H1 (cell line): ENCODE measurements around the gene CCDC51. TPM values are rescaled to one million over a fixed set of nuclear protein-coding genes. Genes with fewer than 3 reads are reported as not detected.

Experiments used
- CTCF ChIA-PET: fragments of 300-600 bp; sonication (Branson Sonifier 250); formaldehyde crosslinking; loops from one replicate; lab custom pipeline; 2021; ENCODE audit not compliant: partially characterized antibody; lab: Charles Lee
- POLR2A ChIA-PET: fragments of 300-600 bp; sonication (Branson Sonifier 250); formaldehyde crosslinking; loops from one replicate; lab custom pipeline; 2021; ENCODE audit warnings: inconsistent platforms; ENCODE audit not compliant: partially characterized antibody; lab: Charles Lee
- DNase-seq, 2 experiments: peaks; one replicate each; pipeline versions ENCODE4 v3.0.0 to v3.0.0-alpha.2; 2010 to 2022; ENCODE audit warnings: low spot score in 2 of 2, low read depth in 1 of 2, mixed read lengths in 1 of 2
- FAIRE-seq: peaks from 2 replicates; lab custom pipeline; 2011; peaks lifted over from hg19 to GRCh38; lab: Jason Lieb, UNC
- H2AFZ ChIP-seq: 2 replicates; pipeline ENCODE4 v1.8.1; 2012; ENCODE audit warnings: low read length, inconsistent platforms
- H2AK5ac ChIP-seq: 2 replicates; pipeline ENCODE4 v1.6.1; 2013; ENCODE audit warnings: low read depth, low read length
- H2BK120ac ChIP-seq: replicated peaks from 2 replicates; pipeline ENCODE3; 2013; ENCODE audit warnings: low read depth, low read length, inconsistent platforms
- H2BK12ac ChIP-seq: 2 replicates; pipeline ENCODE4 v1.6.1; 2013; ENCODE audit warnings: low read depth, low read length
- H2BK15ac ChIP-seq: 2 replicates; pipeline ENCODE4 v1.6.1; 2013; ENCODE audit warnings: low read length
- H2BK20ac ChIP-seq: 2 replicates; pipeline ENCODE4 v1.6.1; 2013; ENCODE audit warnings: low read length
- H2BK5ac ChIP-seq: 2 replicates; pipeline ENCODE4 v1.6.1; 2013; ENCODE audit warnings: low read depth, low read length
- H3K14ac ChIP-seq: 2 replicates; pipeline ENCODE4 v1.6.1; 2013; ENCODE audit warnings: inconsistent platforms; ENCODE audit not compliant: insufficient read length
- H3K18ac ChIP-seq: 2 replicates; pipeline ENCODE4 v1.6.1; 2013; ENCODE audit warnings: low read length; ENCODE audit errors: extremely low read depth
- H3K23ac ChIP-seq: 2 replicates; pipeline ENCODE4 v1.6.1; 2013; ENCODE audit warnings: inconsistent platforms; ENCODE audit not compliant: insufficient read length
- H3K23me2 ChIP-seq: 2 replicates; pipeline ENCODE4 v1.6.1; 2013; ENCODE audit warnings: low read depth, low read length
- H3K27ac ChIP-seq: 2 replicates; pipeline ENCODE4 v1.6.1; 2011; ENCODE audit warnings: low read depth, low read length, inconsistent platforms
- H3K27me3 ChIP-seq, 4 experiments: replicated peaks in 1 of 4; 1 replicate in 1 of 4; 2 replicates in 3 of 4; pipeline versions ENCODE4 v1.6.1 to v1.8.1; 2011 to 2013; ENCODE audit warnings: low read length in 3 of 4, mild to moderate bottlenecking in 3 of 4, inconsistent platforms in 2 of 4, mixed read lengths in 2 of 4, moderate library complexity in 1 of 4; ENCODE audit not compliant: control insufficient read depth in 3 of 4, insufficient read depth in 3 of 4; ENCODE audit errors: extremely low read depth in 1 of 4
- H3K36me3 ChIP-seq, 4 experiments: 2 replicates each; pipeline versions ENCODE4 v1.6.1 to v1.8.1; 2011 to 2013; ENCODE audit warnings: mild to moderate bottlenecking in 4 of 4, low read length in 3 of 4, moderate library complexity in 2 of 4, control low read depth in 1 of 4, inconsistent platforms in 1 of 4; ENCODE audit not compliant: insufficient read depth in 4 of 4, control insufficient read depth in 2 of 4
- H3K4ac ChIP-seq: replicated peaks from 2 replicates; pipeline ENCODE3; 2013; ENCODE audit warnings: low read length, low read depth, mixed read lengths, inconsistent platforms; ENCODE audit not compliant: insufficient read length
- H3K4me1 ChIP-seq, 4 experiments: replicated peaks in 1 of 4; 1 replicate in 1 of 4; 2 replicates in 3 of 4; pipeline versions ENCODE4 v1.6.1 to v1.8.1; 2011 to 2013; ENCODE audit warnings: low read length in 3 of 4, inconsistent platforms in 2 of 4, mixed read lengths in 1 of 4; ENCODE audit not compliant: insufficient read depth in 4 of 4, control insufficient read depth in 3 of 4
- H3K4me2 ChIP-seq, 2 experiments: 2 replicates each; pipeline versions ENCODE4 v1.6.1 to v1.8.1; 2011 to 2013; ENCODE audit warnings: low read depth in 2 of 2, low read length in 2 of 2, control low read depth in 1 of 2, inconsistent platforms in 1 of 2, mild to moderate bottlenecking in 1 of 2; ENCODE audit not compliant: insufficient read depth in 1 of 2
- H3K4me3 ChIP-seq, 4 experiments: fragments of 200-600, 300-600 bp in 1 of 4; sonication (generic), shearing (Covaris generic), sonication (Bioruptor Twin) in 1 of 4; 2 replicates each; pipeline versions ENCODE4 v1.5.1 to v1.8.1; 2011 to 2016; ENCODE audit warnings: low read length in 4 of 4, low read depth in 3 of 4, control low read depth in 2 of 4, inconsistent platforms in 2 of 4, mild to moderate bottlenecking in 2 of 4, mixed read lengths in 1 of 4, moderate library complexity in 1 of 4; ENCODE audit not compliant: insufficient read depth in 2 of 4; ENCODE audit errors: extremely low read depth in 1 of 4
- H3K56ac ChIP-seq: replicated peaks from 2 replicates; pipeline ENCODE3; 2013; ENCODE audit warnings: low read depth, mild to moderate bottlenecking, mixed read lengths, low read length, inconsistent platforms; ENCODE audit not compliant: insufficient read length
- H3K79me1 ChIP-seq: 2 replicates; pipeline ENCODE4 v1.6.1; 2013; ENCODE audit warnings: low read depth, low read length, control low read depth
- H3K79me2 ChIP-seq, 2 experiments: 2 replicates each; pipeline versions ENCODE4 v1.6.1 to v1.8.1; 2012 to 2013; ENCODE audit warnings: low read length in 2 of 2, mild to moderate bottlenecking in 2 of 2, inconsistent platforms in 1 of 2; ENCODE audit not compliant: insufficient read depth in 2 of 2, control insufficient read depth in 1 of 2
- H3K9ac ChIP-seq, 4 experiments: replicated peaks in 1 of 4; 1 replicate in 1 of 4; 2 replicates in 3 of 4; pipeline versions ENCODE4 v1.6.1 to v1.8.1; 2011 to 2013; ENCODE audit warnings: low read depth in 3 of 4, low read length in 3 of 4, control low read depth in 2 of 4, mild to moderate bottlenecking in 2 of 4, moderate library complexity in 2 of 4, inconsistent platforms in 1 of 4; ENCODE audit errors: extremely low read depth in 1 of 4
- H3K9me3 ChIP-seq, 2 experiments: 2 replicates each; pipeline versions ENCODE4 v1.6.1 to v1.8.1; 2012 to 2013; ENCODE audit warnings: mild to moderate bottlenecking in 2 of 2, moderate library complexity in 2 of 2, control low read depth in 1 of 2, inconsistent platforms in 1 of 2, low read depth in 1 of 2, low read length in 1 of 2, mixed read lengths in 1 of 2; ENCODE audit not compliant: insufficient read depth in 2 of 2
- H4K20me1 ChIP-seq, 2 experiments: replicated peaks in 1 of 2; 2 replicates each; pipeline versions ENCODE3 to v1.8.1; 2011 to 2013; ENCODE audit warnings: inconsistent platforms in 2 of 2, low read length in 2 of 2, mild to moderate bottlenecking in 1 of 2; ENCODE audit not compliant: insufficient read depth in 2 of 2, control insufficient read depth in 1 of 2
- H4K5ac ChIP-seq: 2 replicates; pipeline ENCODE4 v1.6.1; 2013; ENCODE audit warnings: low read length, low read depth, mixed read lengths, inconsistent platforms; ENCODE audit not compliant: insufficient read length
- H4K8ac ChIP-seq: 2 replicates; pipeline ENCODE4 v1.8.0; 2013; ENCODE audit warnings: mild to moderate bottlenecking, moderate library complexity, low read length, inconsistent platforms; ENCODE audit not compliant: insufficient read depth; ENCODE audit errors: extremely low read depth
- H4K91ac ChIP-seq: replicated peaks from 2 replicates; pipeline ENCODE3; 2013; ENCODE audit warnings: low read length, mixed read lengths, inconsistent platforms; ENCODE audit not compliant: insufficient read length
- CHD2 ChIP-seq: IDR thresholded peaks from 2 replicates; pipeline ENCODE4 v1.6.1; 2012; ENCODE audit warnings: low read length, improper control_type of control experiment
- CTBP2 ChIP-seq: IDR thresholded peaks from 2 replicates; pipeline ENCODE4 v1.7.0; 2011; ENCODE audit warnings: borderline replicate concordance, mild to moderate bottlenecking, moderate library complexity, mixed read lengths, low read length; ENCODE audit not compliant: insufficient read depth, insufficient read length
- MAFK ChIP-seq: IDR thresholded peaks from 2 replicates; pipeline ENCODE4 v1.6.1; 2012; ENCODE audit warnings: low read depth, mild to moderate bottlenecking, improper control_type of control experiment, low read length
- POLR2A ChIP-seq, 2 experiments: IDR thresholded peaks; 1 replicate in 1 of 2; 2 replicates in 1 of 2; pipeline ENCODE4 v1.6.1; 2011; ENCODE audit warnings: low read depth in 2 of 2, low read length in 2 of 2, mild to moderate bottlenecking in 2 of 2; ENCODE audit errors: control extremely low read depth in 1 of 2
- SP1 ChIP-seq: IDR thresholded peaks from 2 replicates; pipeline ENCODE4 v1.6.1; 2011; ENCODE audit warnings: low read depth, low read length
- TAF1 ChIP-seq: IDR thresholded peaks from 2 replicates; pipeline ENCODE4 v1.6.1; 2011; ENCODE audit warnings: mild to moderate bottlenecking, low read depth, low read length
- YY1 ChIP-seq: IDR thresholded peaks from 2 replicates; pipeline ENCODE4 v1.6.1; 2011; ENCODE audit warnings: low read depth, mild to moderate bottlenecking, low read length
- WGBS, 2 experiments: shearing (Covaris generic) in 1 of 2; methylation state at CpG; one replicate each; pipeline versions ENCODE4 v1.1.6 to v1.1.7; 2013 to 2015; ENCODE audit warnings: low lambda C conversion rate in 2 of 2, mixed read lengths in 2 of 2, inconsistent platforms in 1 of 2, low coverage in 1 of 2, missing lambda C conversion rate in 1 of 2; ENCODE audit not compliant: insufficient replicate concordance in 2 of 2, insufficient coverage in 1 of 2, insufficient read length in 1 of 2; ENCODE audit errors: extremely low coverage in 1 of 2, missing lambda C conversion rate in 1 of 2; 5-methylcytosine and 5-hydroxymethylcytosine counted together
- polyA plus RNA-seq, 7 experiments: library from polyadenylated mRNA; depleted of rRNA in 3 of 7; stranded (reverse) in 5 of 7; unstranded in 2 of 7; fragments of >200 nt in 5 of 7; fragments of 200-250 nt in 2 of 7; gene quantifications; 1 replicate in 5 of 7; 2 replicates in 1 of 7; 4 replicates in 1 of 7; pipeline versions ENCODE4 v1.2.1 to v1.2.3, GENCODE V29; 2011 to 2013; ENCODE audit warnings: missing spikeins in 2 of 7, mixed read lengths in 2 of 7
- total RNA-seq: library from RNA; stranded (reverse); fragmentation: NEBNext Ultra II Directional; extraction: Animal tissue kit (Norgen Biotek cat#: 25700); gene quantifications from 2 replicates; pipeline ENCODE4 v1.2.1, GENCODE V29; 2021

CCDC51 gene
- total and polyA plus RNA-seq, 2 of the 8 experiments (the other 6 are each of a cell fraction or from before 2014, with no cell fraction given) = 21.3 to 21.4 TPM

DNA sequence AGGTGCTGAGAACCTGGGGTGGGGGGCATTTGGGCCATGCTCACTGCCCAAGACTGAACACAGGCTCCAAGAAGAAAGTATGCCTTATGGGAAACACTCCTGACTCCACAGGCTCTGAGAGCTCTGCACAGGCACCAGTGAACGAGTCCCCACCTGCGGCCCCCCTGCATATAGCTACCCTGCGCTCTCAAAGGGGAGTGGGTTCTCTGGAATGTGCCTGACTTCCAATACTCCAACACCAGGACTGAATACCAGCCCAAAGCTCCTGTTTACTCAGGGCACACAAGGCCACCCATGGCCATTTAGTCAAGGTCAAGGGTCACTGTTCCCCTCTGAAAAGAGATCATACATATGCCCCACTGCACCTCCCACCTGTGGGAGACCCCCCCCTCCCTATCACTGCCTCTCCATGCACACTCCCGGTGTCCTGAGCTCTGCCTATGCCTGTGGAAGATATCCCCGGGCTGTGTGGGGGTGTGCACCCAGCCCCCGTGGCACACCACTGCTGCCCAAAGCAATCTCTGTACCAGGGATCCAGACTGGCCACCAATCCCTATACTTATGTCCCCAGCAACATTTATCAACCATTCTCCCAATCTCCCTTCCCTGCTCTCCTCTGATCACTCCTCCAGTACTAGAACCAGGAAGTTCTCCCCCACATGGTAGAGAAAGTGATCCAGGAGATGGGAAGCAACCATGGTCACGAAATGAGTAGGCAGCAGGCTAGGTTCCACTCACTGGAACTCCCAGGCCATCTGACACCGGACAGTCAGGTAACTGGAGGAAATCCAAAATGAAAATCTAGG is 8.5 kb downstream of the CCDC51 start:
- H2AK5ac ChIP-seq = no peak overlapping the region
- no peak overlapping the region for H2BK120ac ChIP-seq
- peaks cover 4 to 26% (median 12%) of the 10 kb centered on the region in 4 experiments; a peak in 6 of 8 replicates for H3K36me3 ChIP-seq
- H2BK5ac ChIP-seq = 0 out of 2 replicates have a peak overlapping the region, but pooled peaks have one; percentile 91
- no peak overlapping the region for H2AFZ ChIP-seq
- 91% methylated on average over 8 of the region's 8 CpGs; no CpG with 5 or more reads in 1 of the 2 experiments for WGBS, 2 experiments
- H3K4me1 ChIP-seq = peaks cover 7 to 25% (median 20%) of the 10 kb centered on the region in 4 experiments
- H3K27ac ChIP-seq = peak overlapping the region; percentile 76; the same call in 1 of the 2 replicates
- no peak overlapping the region for H3K18ac ChIP-seq
- no peak overlapping the region for H3K4ac ChIP-seq
- peak overlapping the region in 1 of 4 experiments; percentile 10; a peak in 1 of 7 replicates for H3K9ac ChIP-seq
- H3K79me2 ChIP-seq = peaks cover 20 to 46% of the 10 kb centered on the region in 2 experiments
- H4K8ac ChIP-seq = no peak overlapping the region
- no peak overlapping the region for H4K91ac ChIP-seq
- FAIRE-seq (no peak), DNase-seq (no peak)
- H3K79me1 ChIP-seq = peaks cover 15% of the 10 kb centered on the region
- no peak overlapping the region for H4K5ac ChIP-seq
- H3K27me3 ChIP-seq = no peaks in the 10 kb centered on the region
- H2BK15ac ChIP-seq = no peak overlapping the region
- no peak overlapping the region for H3K4me3 ChIP-seq
- H3K9me3 ChIP-seq = no peaks in the 10 kb centered on the region
- H3K4me2 ChIP-seq = no peak overlapping the region; a peak in 1 of 4 replicates
- H2BK12ac ChIP-seq = no peak overlapping the region
- peaks cover 10% of the 10 kb centered on the region for H3K23me2 ChIP-seq
- H3K14ac ChIP-seq = no peak overlapping the region
- H4K20me1 ChIP-seq = peaks cover 4 to 5% of the 10 kb centered on the region in 2 experiments
- H3K56ac ChIP-seq = no peak overlapping the region
- POLR2A ChIA-PET = interaction anchor here (1.0 to 31.5 kb wide), 7 partner anchors 9 to 190 kb away, joined by 3 to 650 read pairs (median 19); partner anchors contain the start of genes ATRIP, CCDC51, TMA7 and ZNF589
- CTCF ChIA-PET = interaction anchor here (0.7 to 7.7 kb wide), 19 partner anchors 9 to 237 kb away, joined by 3 to 220 read pairs (median 4); partner anchors contain the start of gene ATRIP
- TF ChIP-seq MAFK = no peak
- no peak for TF ChIP-seq SP1
- no peak for TF ChIP-seq CTBP2
- no peak for TF ChIP-seq CHD2
- TF ChIP-seq YY1 = no peak
- no peak for TF ChIP-seq POLR2A (IDR thresholded peaks at IDR 0.05; ENCODE audit: control extremely low read depth in 1 of 2, low read depth in 2 of 2, low read length in 2 of 2)
- no peak for TF ChIP-seq TAF1
- no peak overlapping the region for H3K23ac ChIP-seq
- H2BK20ac ChIP-seq = no peak overlapping the region
